CD4-positive, alpha-beta T cell treated with Interleukin-15 for 4 hours (primary cell): ENCODE measurements around the gene ATP5F1D.

Experiments
- DNase-seq: peaks from one replicate; pipeline ENCODE4 v3.0.0-alpha.2; 2020; ENCODE audit warnings: low spot score

The ATP5F1D gene

GRCh38 chr19:1248139-1248785 lies 6.7 kb downstream of the ATP5F1D start, which contains the start of gene MIDN:
Gene MIDN, plus strand, starts transcription at chr19:1248583. Its CDS starts 1,714 bp downstream, at chr19:1250297.
- DNase-seq, result peak; percentile 69

GRCh38 chr19:1248786-1249297 lies 7.3 kb downstream of the ATP5F1D start:
- peak; percentile 86 for DNase-seq

- peak; percentile 93 for DNase-seq
Measured at GRCh38 chr19:1249298-1249989, 7.9 kb downstream of the ATP5F1D start.

- DNase-seq, result no peak
Measured at GRCh38 chr19:1249990-1250436, 8.5 kb downstream of the ATP5F1D start.

GRCh38 chr19:1250437-1251260 lies 9.1 kb downstream of the ATP5F1D start:
- peak; percentile 52 for DNase-seq

GRCh38 chr19:1251330-1252220 lies 10.0 kb downstream of the ATP5F1D start:
- peak; percentile 60 for DNase-seq

GRCh38 chr19:1252221-1252820 lies 10.8 kb downstream of the ATP5F1D start:
- DNase-seq, result peak; percentile 83

- peak; percentile 82 for DNase-seq
Measured at GRCh38 chr19:1252821-1253513, 11.4 kb downstream of the ATP5F1D start.

GRCh38 chr19:1253514-1254080 lies 12.0 kb downstream of the ATP5F1D start:
- DNase-seq, result no peak

- DNase-seq, result no peak
Measured at GRCh38 chr19:1254081-1254527, 12.6 kb downstream of the ATP5F1D start.

GRCh38 chr19:1254530-1255185 lies 13.1 kb downstream of the ATP5F1D start:
- DNase-seq, result no peak

GRCh38 chr19:1255186-1256161 lies 13.9 kb downstream of the ATP5F1D start:
- no peak for DNase-seq

GRCh38 chr19:1256646-1257474 lies 15.3 kb downstream of the ATP5F1D start:
- no peak for DNase-seq

GRCh38 chr19:1257475-1258162 lies 16.1 kb downstream of the ATP5F1D start:
- DNase-seq, result no peak

GRCh38 chr19:1258163-1258492 lies 16.6 kb downstream of the ATP5F1D start:
- no peak for DNase-seq

GRCh38 chr19:1258707-1259205 lies 17.2 kb downstream of the ATP5F1D start:
- DNase-seq, result no peak
